GM20431 (cell line): ENCODE results near the gene ONECUT3.

Experiments used
- in situ Hi-C: fragments of 300-500 bp; cut with MseI, MboI; formaldehyde crosslinking; loops from one replicate; pipeline ENCODE4 v1.15.0; 2020; ENCODE audit warnings: low sequenced_read_pairs; ENCODE audit not compliant: unreplicated experiment

ONECUT3 gene

GRCh38 chr19:1811472-1811894, 58.2 kb downstream of the ONECUT3 start:
- in situ Hi-C loops, result loop anchor here (10.0 kb wide), 1 partner anchor 267 kb away; no protein-coding TSS in a partner anchor

GRCh38 chr19:1811942-1812425, 58.7 kb downstream of the ONECUT3 start, which contains the start of gene ATP8B3:
ATP8B3 (minus strand) TSS chr19:1812276; CDS start chr19:1811736, 540 bp downstream.
- in situ Hi-C loops, result loop anchor here (10.0 kb wide), 1 partner anchor 267 kb away; no protein-coding TSS in a partner anchor

- in situ Hi-C loops, result loop anchor here (10.0 kb wide), 1 partner anchor 268 kb away; no protein-coding TSS in a partner anchor
Measured at GRCh38 chr19:1812426-1813191, 59.3 kb downstream of the ONECUT3 start.

- in situ Hi-C loops, result loop anchor here (10.0 kb wide), 1 partner anchor 269 kb away; no protein-coding TSS in a partner anchor
Measured at GRCh38 chr19:1813192-1814182, 60.2 kb downstream of the ONECUT3 start.

- in situ Hi-C loops, result loop anchor here (10.0 kb wide), 1 partner anchor 270 kb away; no protein-coding TSS in a partner anchor
Measured at GRCh38 chr19:1814391-1814790, 61.1 kb downstream of the ONECUT3 start.

- in situ Hi-C loops, result loop anchor here (10.0 kb wide), 1 partner anchor 270 kb away; no protein-coding TSS in a partner anchor
Measured at GRCh38 chr19:1814833-1815604, 61.7 kb downstream of the ONECUT3 start.

- in situ Hi-C loops, result loop anchor here (10.0 kb wide), 1 partner anchor 271 kb away; no protein-coding TSS in a partner anchor
Measured at GRCh38 chr19:1815605-1816529, 62.6 kb downstream of the ONECUT3 start.

GRCh38 chr19:1816530-1817298, 63.4 kb downstream of the ONECUT3 start:
- in situ Hi-C loops, result loop anchor here (10.0 kb wide), 1 partner anchor 272 kb away; no protein-coding TSS in a partner anchor

- in situ Hi-C loops, result loop anchor here (10.0 kb wide), 1 partner anchor 273 kb away; no protein-coding TSS in a partner anchor
Measured at GRCh38 chr19:1817553-1818179, 64.4 kb downstream of the ONECUT3 start.

- in situ Hi-C loops, result loop anchor here (10.0 kb wide), 1 partner anchor 274 kb away; no protein-coding TSS in a partner anchor
Measured at GRCh38 chr19:1818549-1819195, 65.4 kb downstream of the ONECUT3 start.

- in situ Hi-C loops, result loop anchor here (10.0 kb wide), 1 partner anchor 275 kb away; no protein-coding TSS in a partner anchor
Measured at GRCh38 chr19:1819341-1820255, 66.3 kb downstream of the ONECUT3 start.

- in situ Hi-C loops, result no loop called here
Measured at GRCh38 chr19:1822210-1822609, 68.9 kb downstream of the ONECUT3 start.

- in situ Hi-C loops, result no loop called here
Measured at GRCh38 chr19:1823020-1823419, 69.7 kb downstream of the ONECUT3 start.

- in situ Hi-C loops, result no loop called here
Measured at GRCh38 chr19:1823539-1824251, 70.4 kb downstream of the ONECUT3 start.

- in situ Hi-C loops, result no loop called here
Measured at GRCh38 chr19:1824252-1824622, 70.9 kb downstream of the ONECUT3 start.
